ENCODE data around the gene PDE4B. TPM values are rescaled to one million over a fixed set of nuclear protein-coding genes. Genes with fewer than 3 reads are reported as not detected.

PDE4B gene
- total RNA-seq, 4 donors from 2014 or later: 5.5 to 13.6 (median 9.3) TPM

- no peak for DNase-seq (ENCODE audit: low spot score in 2 of 2)
- intact Hi-C loops (cut with DNase I; ENCODE audit: low total_unique reads): no loop called here
- 47 to 51% methylated on average over 7 of the region's 7 CpGs for WGBS, 2 donors
- TF ChIP-seq CTCF (IDR thresholded peaks at IDR 0.05) (no peak), POLR2A (IDR thresholded peaks at IDR 0.05) (no peak)
- H3K4me3 ChIP-seq (ENCODE audit: low read depth, poor library complexity, severe bottlenecking): no peak overlapping the region
These were observed 485.7 kb downstream of the PDE4B start for GRCh38 chr1:66278260-66279021.

DNA sequence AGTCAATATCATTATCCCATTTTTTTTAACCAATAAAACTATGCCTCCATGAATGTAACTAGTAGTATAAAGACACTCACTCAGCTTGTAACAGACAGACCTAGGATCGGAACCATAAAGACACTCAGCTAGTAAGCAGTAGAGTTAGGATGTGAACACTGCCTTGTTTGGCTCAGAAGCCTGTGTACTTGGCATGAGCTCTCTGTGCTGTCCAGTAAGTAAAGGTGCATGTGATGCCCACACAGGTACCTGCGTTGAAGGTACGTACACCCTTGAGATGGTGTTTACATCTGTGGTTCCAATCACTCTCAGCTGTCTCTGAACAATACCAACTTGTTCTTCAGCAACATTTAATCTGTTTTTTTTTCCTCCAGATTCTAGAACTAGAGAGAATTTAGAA is 489.1 kb downstream of the PDE4B start:
- no peak overlapping the region for H3K4me3 ChIP-seq (ENCODE audit: low read depth, poor library complexity, severe bottlenecking)
- WGBS, 2 donors: 92% methylated on average over 3 of the region's 3 CpGs
- intact Hi-C loops (cut with DNase I; ENCODE audit: low total_unique reads): no loop called here
- TF ChIP-seq POLR2A (IDR thresholded peaks at IDR 0.05) (no peak), CTCF (IDR thresholded peaks at IDR 0.05) (no peak)
- no peak for DNase-seq (ENCODE audit: low spot score in 2 of 2)

DNA sequence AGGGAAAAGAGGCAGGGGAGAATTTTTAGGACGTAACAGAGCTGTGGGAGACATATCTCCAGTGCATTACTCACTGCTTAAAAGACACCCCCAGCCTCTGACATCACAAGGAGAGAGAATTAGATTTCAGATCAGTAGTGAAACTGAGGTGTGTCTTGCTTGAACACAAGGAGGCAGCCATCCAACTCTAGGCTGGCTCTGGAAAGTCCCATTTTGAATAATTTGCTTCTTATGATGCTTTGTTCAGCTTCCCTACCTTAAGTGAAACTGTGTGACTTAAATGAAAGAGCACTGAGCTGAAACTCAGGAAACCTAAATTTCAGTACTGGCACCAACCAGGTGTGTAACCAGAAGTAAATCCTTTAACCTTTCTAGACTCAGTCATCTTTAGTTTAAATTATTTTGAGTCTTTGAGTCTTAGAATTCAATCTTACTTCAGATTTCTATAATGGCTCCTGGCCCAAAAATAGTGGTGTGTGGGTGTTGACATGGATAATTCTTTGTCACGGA is 489.7 kb downstream of the PDE4B start:
- no peak overlapping the region for H3K4me3 ChIP-seq (ENCODE audit: low read depth, poor library complexity, severe bottlenecking)
- no peak for DNase-seq (ENCODE audit: low spot score in 2 of 2)
- 21 to 27% methylated on average over 2 of the region's 2 CpGs for WGBS, 2 donors
- TF ChIP-seq POLR2A (IDR thresholded peaks at IDR 0.05) (no peak), CTCF (IDR thresholded peaks at IDR 0.05) (no peak)
- intact Hi-C loops (cut with DNase I; ENCODE audit: low total_unique reads): no loop called here

DNA sequence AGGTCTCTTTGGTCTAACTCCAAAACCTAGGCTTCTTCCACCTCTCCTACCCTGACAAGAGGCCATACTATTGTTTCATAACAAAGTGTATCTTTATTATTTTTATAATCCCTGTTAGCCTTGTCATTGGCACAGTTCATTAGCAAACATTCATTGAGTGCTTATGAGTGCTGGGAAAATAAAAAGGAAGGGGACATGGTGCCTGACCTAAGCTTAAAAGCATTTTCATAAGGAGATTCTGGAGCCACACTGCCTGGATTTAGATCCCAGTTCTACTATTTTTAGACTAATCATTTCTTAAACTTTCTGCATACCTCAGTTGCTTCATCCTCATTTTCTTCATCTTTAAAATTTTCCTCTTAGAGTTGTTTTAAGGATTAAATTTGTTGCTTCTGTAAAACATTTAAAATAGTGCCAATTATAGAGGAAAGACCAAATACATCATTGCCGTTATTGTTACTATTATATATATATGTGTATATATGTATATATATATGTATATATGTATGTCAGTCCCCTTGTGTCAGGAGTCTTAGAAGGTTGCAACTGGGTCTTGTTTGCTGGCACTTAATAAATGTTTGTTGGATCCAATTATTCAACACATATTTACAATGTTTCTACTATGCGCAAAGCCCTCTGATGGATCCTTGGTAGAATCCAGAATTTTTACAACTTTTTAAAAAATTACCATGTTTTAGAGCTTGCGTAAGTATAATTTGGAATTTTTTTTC is 490.4 kb downstream of the PDE4B start:
- no peak for DNase-seq (ENCODE audit: low spot score in 2 of 2)
- WGBS, 2 donors: 95 to 97% methylated on average over 3 of the region's 3 CpGs
- intact Hi-C loops (cut with DNase I; ENCODE audit: low total_unique reads): no loop called here

GRCh38 chr1:66283622-66284041 is 490.9 kb downstream of the PDE4B start:
- H3K4me3 ChIP-seq (ENCODE audit: low read depth, poor library complexity, severe bottlenecking): no peak overlapping the region
- DNase-seq (ENCODE audit: low spot score in 2 of 2): no peak
- no peak for TF ChIP-seq POLR2A (IDR thresholded peaks at IDR 0.05)
- no peak for TF ChIP-seq CTCF (IDR thresholded peaks at IDR 0.05)
- WGBS, 2 donors: 59 to 64% methylated on average over 2 of the region's 2 CpGs
- intact Hi-C loops (cut with DNase I; ENCODE audit: low total_unique reads): no loop called here

More for the DNA sequence above, 490.4 kb downstream of the PDE4B start:
- no peak overlapping the region for H3K4me3 ChIP-seq (ENCODE audit: low read depth, poor library complexity, severe bottlenecking)
- TF ChIP-seq POLR2A (IDR thresholded peaks at IDR 0.05): no peak
- no peak for TF ChIP-seq CTCF (IDR thresholded peaks at IDR 0.05)

Data from lower leg skin (tissue), 4 donors.